IMR-90 (cell line): ENCODE results near the gene SASH1. TPM values are rescaled to one million over a fixed set of nuclear protein-coding genes. Genes with fewer than 3 reads are reported as not detected.

Experiments
- ATAC-seq: fragments of 200-7000 bp; cut with Tn5 transposase; 2 replicates; pipeline ENCODE4 v1.9.1; 2020; ENCODE audit warnings: low read depth, mild to moderate bottlenecking, moderate library complexity
- BruUV-seq: library from RNA; stranded (reverse); fragments of 400-500 nt; replicated peaks from 2 replicates; lab custom pipeline; 2021; lab: Mats Ljungman, UMichigan
- CTCF ChIA-PET: fragments of 300-600 bp; formaldehyde crosslinking; extraction: SDS; loops from one replicate; lab custom pipeline; 2021; ENCODE audit warnings: antibody characterized with exemption; lab: Yijun Ruan, JAX
- POLR2A ChIA-PET: fragments of 300-600 bp; sonication (Branson Sonifier 250); formaldehyde crosslinking; loops from one replicate; lab custom pipeline; 2022; ENCODE audit warnings: antibody characterized with exemption; ENCODE audit not compliant: unreplicated experiment; lab: Charles Lee
- DNase-seq: peaks from one replicate; pipeline ENCODE4 v3.0.0; 2013
- H2AFZ ChIP-seq: replicated peaks from 2 replicates; pipeline ENCODE3; 2013; ENCODE audit warnings: low read length, mild to moderate bottlenecking; ENCODE audit not compliant: poor library complexity
- H2AK5ac ChIP-seq: 2 replicates; pipeline ENCODE4 v1.6.1; 2013; ENCODE audit warnings: low read depth, low read length, inconsistent platforms
- H2AK9ac ChIP-seq: replicated peaks from 2 replicates; pipeline ENCODE3; 2013; ENCODE audit warnings: mild to moderate bottlenecking, low read depth, low read length, moderate library complexity; ENCODE audit not compliant: poor library complexity
- H2BK120ac ChIP-seq: 2 replicates; pipeline ENCODE4 v1.6.1; 2013; ENCODE audit warnings: low read depth, low read length, inconsistent platforms
- H2BK15ac ChIP-seq: 3 replicates; pipeline ENCODE4 v1.6.1; 2013; ENCODE audit warnings: low read depth, low read length, inconsistent platforms
- H2BK20ac ChIP-seq: 2 replicates; pipeline ENCODE4 v1.6.1; 2013; ENCODE audit warnings: low read depth, mild to moderate bottlenecking, inconsistent platforms, low read length, moderate library complexity
- H2BK5ac ChIP-seq: 2 replicates; pipeline ENCODE4 v1.6.1; 2013; ENCODE audit warnings: mild to moderate bottlenecking, low read depth, low read length, inconsistent platforms; ENCODE audit not compliant: poor library complexity, severe bottlenecking
- H3K14ac ChIP-seq: replicated peaks from 2 replicates; pipeline ENCODE4 v1.6.1; 2013; ENCODE audit warnings: low read depth, low read length, inconsistent platforms
- H3K18ac ChIP-seq: 2 replicates; pipeline ENCODE4 v1.6.1; 2013; ENCODE audit warnings: low read depth, low read length, control low read depth
- H3K23ac ChIP-seq: 2 replicates; pipeline ENCODE4 v1.6.1; 2013; ENCODE audit warnings: low read depth, low read length, inconsistent platforms
- H3K27ac ChIP-seq: 2 replicates; pipeline ENCODE4 v1.5.1; 2013; ENCODE audit warnings: mild to moderate bottlenecking, control low read depth, low read length; ENCODE audit not compliant: insufficient read depth
- H3K27me3 ChIP-seq: 2 replicates; pipeline ENCODE4 v1.6.1; 2013; ENCODE audit warnings: low read length; ENCODE audit not compliant: control insufficient read depth, insufficient read depth
- H3K36me3 ChIP-seq: 2 replicates; pipeline ENCODE4 v1.6.1; 2013; ENCODE audit warnings: low read length, mixed read lengths; ENCODE audit not compliant: control insufficient read depth, insufficient read depth
- H3K4ac ChIP-seq: 2 replicates; pipeline ENCODE4 v1.6.1; 2013; ENCODE audit warnings: low read depth, low read length, inconsistent platforms
- H3K4me1 ChIP-seq: 2 replicates; pipeline ENCODE4 v1.6.1; 2013; ENCODE audit warnings: low read length, mixed read lengths; ENCODE audit not compliant: control insufficient read depth, insufficient read depth
- H3K4me2 ChIP-seq: 2 replicates; pipeline ENCODE4 v1.6.1; 2013; ENCODE audit warnings: low read depth, mild to moderate bottlenecking, control low read depth, low read length, moderate library complexity
- H3K4me3 ChIP-seq: 2 replicates; pipeline ENCODE4 v1.5.1; 2013; ENCODE audit warnings: low read depth, mild to moderate bottlenecking, control low read depth, low read length, moderate library complexity; ENCODE audit not compliant: insufficient read depth
- H3K56ac ChIP-seq: 2 replicates; pipeline ENCODE4 v1.6.1; 2013; ENCODE audit warnings: low read length, inconsistent platforms; ENCODE audit not compliant: insufficient read depth; ENCODE audit errors: extremely low read depth
- H3K79me1 ChIP-seq, 2 experiments: 2 replicates each; pipeline ENCODE4 v1.6.1; 2013; ENCODE audit warnings: low read length in 2 of 2, inconsistent platforms in 1 of 2, low read depth in 1 of 2
- H3K9ac ChIP-seq: 2 replicates; pipeline ENCODE4 v1.6.1; 2013; ENCODE audit warnings: low read depth, low read length, control low read depth
- H3K9me1 ChIP-seq: 2 replicates; pipeline ENCODE4 v1.6.1; 2013; ENCODE audit warnings: low read length, inconsistent platforms; ENCODE audit not compliant: insufficient read depth
- H3K9me3 ChIP-seq: 2 replicates; pipeline ENCODE4 v1.6.1; 2013; ENCODE audit warnings: low read length; ENCODE audit not compliant: control insufficient read depth, insufficient read depth
- H4K20me1 ChIP-seq: 2 replicates; pipeline ENCODE4 v1.6.1; 2013; ENCODE audit warnings: low read length, inconsistent platforms; ENCODE audit not compliant: insufficient read depth
- H4K5ac ChIP-seq: 2 replicates; pipeline ENCODE4 v1.6.1; 2013; ENCODE audit warnings: mild to moderate bottlenecking, low read depth, low read length, control low read depth
- H4K8ac ChIP-seq, 2 experiments: 2 replicates each; pipeline ENCODE4 v1.6.1; 2013; ENCODE audit warnings: low read depth in 2 of 2, low read length in 2 of 2, control low read depth in 1 of 2, inconsistent platforms in 1 of 2
- H4K91ac ChIP-seq: 2 replicates; pipeline ENCODE4 v1.6.1; 2013; ENCODE audit warnings: low read depth, low read length, inconsistent platforms; ENCODE audit not compliant: insufficient read depth
- BHLHE40 ChIP-seq: fragments of 150-350 bp; IDR thresholded peaks from 2 replicates; pipeline ENCODE4 v1.6.1; 2016; ENCODE audit warnings: mild to moderate bottlenecking, low read depth, low read length
- CEBPB ChIP-seq: IDR thresholded peaks from 2 replicates; pipeline ENCODE4 v1.6.1; 2012; ENCODE audit warnings: low read depth, low read length, improper control_type of control experiment
- CHD1 ChIP-seq: IDR thresholded peaks from 2 replicates; pipeline ENCODE4 v1.6.1; 2012; ENCODE audit warnings: low read depth, low read length, improper control_type of control experiment
- MXI1 ChIP-seq: IDR thresholded peaks from 2 replicates; pipeline ENCODE4 v1.6.1; 2012; ENCODE audit warnings: low read depth, mild to moderate bottlenecking, low read length, moderate library complexity, borderline replicate concordance
- NFE2L2 ChIP-seq: fragments of 150-350 bp; IDR thresholded peaks from 2 replicates; pipeline ENCODE4 v1.6.1; 2016; ENCODE audit warnings: low read depth, mild to moderate bottlenecking, low read length
- POLR2A ChIP-seq: IDR thresholded peaks from 2 replicates; pipeline ENCODE4 v1.6.1; 2012; ENCODE audit warnings: mild to moderate bottlenecking, low read depth, low read length
- RAD21 ChIP-seq: IDR thresholded peaks from 2 replicates; pipeline ENCODE4 v1.6.1; 2012; ENCODE audit warnings: low read length, improper control_type of control experiment
- RCOR1 ChIP-seq: IDR thresholded peaks from 2 replicates; pipeline ENCODE4 v1.6.1; 2012; ENCODE audit warnings: mild to moderate bottlenecking, low read length, improper control_type of control experiment; ENCODE audit not compliant: insufficient replicate concordance
- RFX5 ChIP-seq: IDR thresholded peaks from 2 replicates; pipeline ENCODE4 v1.8.0; 2012; ENCODE audit warnings: low read depth, mild to moderate bottlenecking, low read length, moderate library complexity
- WGBS, 2 experiments: methylation state at CpG; one replicate each; pipeline versions ENCODE4 v1.1.5 to v1.1.7; 2013; ENCODE audit warnings: missing lambda C conversion rate in 2 of 2; ENCODE audit not compliant: insufficient read length in 1 of 2; ENCODE audit errors: extremely low coverage in 2 of 2; 5-methylcytosine and 5-hydroxymethylcytosine counted together
- dilution Hi-C: fragments of 300-500 bp; cut with HindIII; formaldehyde crosslinking; loops from one replicate; pipeline ENCODE4 v1.14.3; 2018; ENCODE audit warnings: low sequenced_read_pairs; ENCODE audit not compliant: unreplicated experiment
- in situ Hi-C: fragments of 300-500 bp; cut with MboI; formaldehyde crosslinking; loops from 3 replicates; pipeline ENCODE4 v1.14.3; 2019; ENCODE audit warnings: low sequenced_read_pairs, inconsistent platforms, mixed read lengths
- intact Hi-C: fragments of 100-400 bp; cut with micrococcal nuclease; formaldehyde crosslinking; loops from 2 replicates; pipeline ENCODE4 v1.10.0; 2022
- polyA plus RNA-seq, 3 experiments: library from polyadenylated mRNA; depleted of rRNA; stranded (reverse); fragments of >200 nt; gene quantifications; 2 replicates each; pipeline ENCODE4 v1.2.3, GENCODE V29; 2012; ENCODE audit warnings: low replicate concordance in 1 of 3
- total RNA-seq: library from RNA; depleted of rRNA; stranded (reverse); fragments of >200 nt; gene quantifications from 2 replicates; pipeline ENCODE4 v1.2.3, GENCODE V29; 2012
- TF ChIP-seq, protein P1 (sequence below): fragments of 150-350 bp; IDR thresholded peaks from 2 replicates; pipeline ENCODE4 v1.6.1; 2016; ENCODE audit warnings: low read depth, mild to moderate bottlenecking, low read length, moderate library complexity, borderline replicate concordance
- TF ChIP-seq, protein P2 (sequence below): conservative IDR thresholded peaks from 2 replicates; pipeline ENCODE4 v1.5.1; 2012; ENCODE audit warnings: mild to moderate bottlenecking, low read depth, low read length, improper control_type of control experiment
- TF ChIP-seq, protein P3 (sequence below): fragments of 150-350 bp; IDR thresholded peaks from 2 replicates; pipeline ENCODE4 v1.6.1; 2017; ENCODE audit warnings: mild to moderate bottlenecking, antibody characterized with exemption, low read length, low read depth

The SASH1 gene
- total and polyA plus RNA-seq, 2 of the 4 experiments (the other 2 are of a cell fraction): 11.6 to 16.5 TPM

DNA sequence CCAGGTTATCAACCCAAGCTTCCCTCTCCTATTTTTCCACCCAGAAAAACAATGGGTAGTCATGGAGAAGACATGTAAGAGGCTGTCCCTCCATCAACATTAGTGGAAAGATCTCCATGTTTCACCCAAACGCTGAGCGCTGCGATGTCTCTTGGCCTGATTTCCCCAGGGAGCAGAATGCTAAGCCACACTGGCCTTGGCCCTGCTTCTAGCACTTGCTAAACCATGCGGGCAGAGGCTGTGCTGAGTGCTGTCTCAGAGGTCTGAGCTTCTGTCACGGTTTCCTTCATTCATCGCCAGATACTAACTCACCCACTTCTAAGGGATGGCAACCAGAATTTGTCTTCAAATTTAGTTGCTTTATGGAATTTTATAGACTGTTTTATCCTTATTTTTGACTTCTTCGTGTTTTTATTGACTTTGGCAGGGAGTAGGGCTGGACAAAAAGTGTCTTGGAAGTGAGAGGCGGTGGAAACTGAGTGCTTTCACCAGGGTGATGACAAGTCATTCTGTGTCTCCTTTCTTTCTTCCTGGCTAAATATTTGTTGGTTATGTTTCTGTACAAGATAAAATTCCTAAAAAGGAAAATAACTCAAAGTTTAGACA lies 222.8 kb downstream of the SASH1 start:
- dilution Hi-C loops: no loop called here
- Histone ChIP-seq H3K18ac (peak overlapping the region; percentile 49; the same call in 1 of the 2 replicates), H3K9me1 (peaks cover 20% of the 10 kb centered on the region), H3K27me3 (no peaks in the 10 kb centered on the region), H2BK120ac (peak overlapping the region; percentile 81), H2BK20ac (peak overlapping the region; percentile 64), H4K5ac (no peak overlapping the region), H3K9me3 (no peaks in the 10 kb centered on the region), H2BK15ac (peak overlapping the region; percentile 76; the same call in 1 of the 3 replicates), H3K4ac (peak overlapping the region; percentile 81), H3K4me2 (no peak overlapping the region), H3K36me3 (no peaks in the 10 kb centered on the region), H4K20me1 (no peaks in the 10 kb centered on the region; the same call in 1 of the 2 replicates), H2AK9ac (no peak overlapping the region), H3K79me1 (no peaks in the 10 kb centered on the region), H3K4me3 (no peak overlapping the region), H3K23ac (peak overlapping the region; percentile 77; the same call in 1 of the 2 replicates), H3K4me1 (peaks cover 8% of the 10 kb centered on the region), H2BK5ac (peak overlapping the region; percentile 21), H2AK5ac (peak overlapping the region; percentile 78), H3K14ac (peak overlapping the region; percentile 68; the same call in 1 of the 2 replicates), H3K56ac (no peak overlapping the region), H3K9ac (no peak overlapping the region), H3K27ac (no peak overlapping the region), H2AFZ (peak overlapping the region; percentile 81), H4K91ac (peak overlapping the region; percentile 54), H4K8ac (peak overlapping the region in 1 of 2 experiments; percentile 84; a peak in 1 of 4 replicates)
- 90% methylated on average over 2 of the region's 8 CpGs; no CpG with 5 or more reads in 1 of the 2 experiments for WGBS, 2 experiments
- ChIA-PET CTCF (no interaction called here), POLR2A (no interaction called here)
- in situ Hi-C loops: no loop called here
- TF ChIP-seq RFX5: no peak
- TF ChIP-seq NFE2L2: no peak
- TF ChIP-seq, protein P1, sequence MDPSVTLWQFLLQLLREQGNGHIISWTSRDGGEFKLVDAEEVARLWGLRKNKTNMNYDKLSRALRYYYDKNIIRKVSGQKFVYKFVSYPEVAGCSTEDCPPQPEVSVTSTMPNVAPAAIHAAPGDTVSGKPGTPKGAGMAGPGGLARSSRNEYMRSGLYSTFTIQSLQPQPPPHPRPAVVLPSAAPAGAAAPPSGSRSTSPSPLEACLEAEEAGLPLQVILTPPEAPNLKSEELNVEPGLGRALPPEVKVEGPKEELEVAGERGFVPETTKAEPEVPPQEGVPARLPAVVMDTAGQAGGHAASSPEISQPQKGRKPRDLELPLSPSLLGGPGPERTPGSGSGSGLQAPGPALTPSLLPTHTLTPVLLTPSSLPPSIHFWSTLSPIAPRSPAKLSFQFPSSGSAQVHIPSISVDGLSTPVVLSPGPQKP: no peak
- TF ChIP-seq, protein P2, sequence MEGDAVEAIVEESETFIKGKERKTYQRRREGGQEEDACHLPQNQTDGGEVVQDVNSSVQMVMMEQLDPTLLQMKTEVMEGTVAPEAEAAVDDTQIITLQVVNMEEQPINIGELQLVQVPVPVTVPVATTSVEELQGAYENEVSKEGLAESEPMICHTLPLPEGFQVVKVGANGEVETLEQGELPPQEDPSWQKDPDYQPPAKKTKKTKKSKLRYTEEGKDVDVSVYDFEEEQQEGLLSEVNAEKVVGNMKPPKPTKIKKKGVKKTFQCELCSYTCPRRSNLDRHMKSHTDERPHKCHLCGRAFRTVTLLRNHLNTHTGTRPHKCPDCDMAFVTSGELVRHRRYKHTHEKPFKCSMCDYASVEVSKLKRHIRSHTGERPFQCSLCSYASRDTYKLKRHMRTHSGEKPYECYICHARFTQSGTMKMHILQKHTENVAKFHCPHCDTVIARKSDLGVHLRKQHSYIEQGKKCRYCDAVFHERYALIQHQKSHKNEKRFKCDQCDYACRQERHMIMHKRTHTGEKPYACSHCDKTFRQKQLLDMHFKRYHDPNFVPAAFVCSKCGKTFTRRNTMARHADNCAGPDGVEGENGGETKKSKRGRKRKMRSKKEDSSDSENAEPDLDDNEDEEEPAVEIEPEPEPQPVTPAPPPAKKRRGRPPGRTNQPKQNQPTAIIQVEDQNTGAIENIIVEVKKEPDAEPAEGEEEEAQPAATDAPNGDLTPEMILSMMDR: no peak
- no peak for TF ChIP-seq RCOR1
- no peak for TF ChIP-seq RAD21
- TF ChIP-seq BHLHE40: no peak
- TF ChIP-seq CEBPB: no peak
- TF ChIP-seq, protein P3, sequence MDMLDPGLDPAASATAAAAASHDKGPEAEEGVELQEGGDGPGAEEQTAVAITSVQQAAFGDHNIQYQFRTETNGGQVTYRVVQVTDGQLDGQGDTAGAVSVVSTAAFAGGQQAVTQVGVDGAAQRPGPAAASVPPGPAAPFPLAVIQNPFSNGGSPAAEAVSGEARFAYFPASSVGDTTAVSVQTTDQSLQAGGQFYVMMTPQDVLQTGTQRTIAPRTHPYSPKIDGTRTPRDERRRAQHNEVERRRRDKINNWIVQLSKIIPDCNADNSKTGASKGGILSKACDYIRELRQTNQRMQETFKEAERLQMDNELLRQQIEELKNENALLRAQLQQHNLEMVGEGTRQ: no peak
- no peak for TF ChIP-seq POLR2A
- TF ChIP-seq CHD1: no peak
- no peak for TF ChIP-seq MXI1
- DNase-seq: no peak
- intact Hi-C loops: no loop called here
- no TSS peak for BruUV-seq
- ATAC-seq: no peak
